SU-DHL-6 (cell line): ENCODE data around the gene SLC2A6.

Experiments used
- EZH2phosphoT487 ChIP-seq: fragments of 200-600 bp; sonication (generic), shearing (Covaris generic); conservative IDR thresholded peaks from 2 replicates; pipeline ENCODE4 v1.6.1; 2018; ENCODE audit warnings: mild to moderate bottlenecking, antibody characterized with exemption, low read length, moderate library complexity, mixed read lengths
- TF ChIP-seq, protein P1 (sequence below): fragments of 200-600 bp; sonication (generic); IDR thresholded peaks from one replicate; pipeline ENCODE4 v1.5.1; 2017; ENCODE audit warnings: antibody characterized with exemption, mild to moderate bottlenecking, low read length, moderate library complexity; ENCODE audit not compliant: insufficient read depth, poor library complexity, severe bottlenecking

- no peak for TF ChIP-seq EZH2phosphoT487
- TF ChIP-seq, protein P1, sequence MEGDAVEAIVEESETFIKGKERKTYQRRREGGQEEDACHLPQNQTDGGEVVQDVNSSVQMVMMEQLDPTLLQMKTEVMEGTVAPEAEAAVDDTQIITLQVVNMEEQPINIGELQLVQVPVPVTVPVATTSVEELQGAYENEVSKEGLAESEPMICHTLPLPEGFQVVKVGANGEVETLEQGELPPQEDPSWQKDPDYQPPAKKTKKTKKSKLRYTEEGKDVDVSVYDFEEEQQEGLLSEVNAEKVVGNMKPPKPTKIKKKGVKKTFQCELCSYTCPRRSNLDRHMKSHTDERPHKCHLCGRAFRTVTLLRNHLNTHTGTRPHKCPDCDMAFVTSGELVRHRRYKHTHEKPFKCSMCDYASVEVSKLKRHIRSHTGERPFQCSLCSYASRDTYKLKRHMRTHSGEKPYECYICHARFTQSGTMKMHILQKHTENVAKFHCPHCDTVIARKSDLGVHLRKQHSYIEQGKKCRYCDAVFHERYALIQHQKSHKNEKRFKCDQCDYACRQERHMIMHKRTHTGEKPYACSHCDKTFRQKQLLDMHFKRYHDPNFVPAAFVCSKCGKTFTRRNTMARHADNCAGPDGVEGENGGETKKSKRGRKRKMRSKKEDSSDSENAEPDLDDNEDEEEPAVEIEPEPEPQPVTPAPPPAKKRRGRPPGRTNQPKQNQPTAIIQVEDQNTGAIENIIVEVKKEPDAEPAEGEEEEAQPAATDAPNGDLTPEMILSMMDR, result no peak
Observed at GRCh38 chr9:133524679-133525228, 45.9 kb upstream of the SLC2A6 start, which contains the start of gene MYMK.
